ENCODE data around the gene ST8SIA6.

Gene ST8SIA6

DNA sequence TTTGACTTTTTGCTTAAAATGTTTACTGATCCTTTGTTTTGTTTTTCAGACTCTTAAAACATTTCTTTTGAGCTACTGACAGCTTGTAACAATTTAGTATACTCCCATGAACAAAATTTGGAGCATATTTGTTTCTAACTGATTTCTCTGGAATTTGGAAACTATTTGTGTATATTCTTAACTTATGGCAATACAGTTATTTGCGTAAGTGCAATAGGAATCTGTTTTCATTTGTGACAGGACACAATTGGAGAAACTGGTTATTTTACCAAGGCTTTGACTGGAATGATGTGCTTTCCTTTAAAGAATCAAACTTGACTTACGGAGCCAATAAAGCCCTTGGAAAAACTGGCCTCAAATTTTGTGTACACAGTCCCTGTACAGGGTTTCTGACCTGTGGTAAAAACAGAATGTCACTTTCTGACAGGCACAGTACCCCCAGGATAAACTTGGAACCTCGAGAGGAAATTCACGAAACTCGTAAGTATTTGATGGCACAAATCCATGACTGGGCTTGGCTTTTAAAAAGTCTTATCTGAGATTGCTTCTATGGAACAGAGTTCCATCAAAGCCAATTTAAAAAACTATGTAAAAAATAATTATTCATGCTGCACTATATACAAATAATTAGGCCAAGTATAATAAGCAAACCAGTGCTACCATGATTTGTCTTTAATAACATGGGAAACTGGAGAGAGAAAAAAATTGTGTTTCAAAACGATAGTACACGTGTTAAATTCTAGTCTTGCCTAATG lies 70.4 kb downstream of the ST8SIA6 start:
- DNase-seq: no peak

DNA sequence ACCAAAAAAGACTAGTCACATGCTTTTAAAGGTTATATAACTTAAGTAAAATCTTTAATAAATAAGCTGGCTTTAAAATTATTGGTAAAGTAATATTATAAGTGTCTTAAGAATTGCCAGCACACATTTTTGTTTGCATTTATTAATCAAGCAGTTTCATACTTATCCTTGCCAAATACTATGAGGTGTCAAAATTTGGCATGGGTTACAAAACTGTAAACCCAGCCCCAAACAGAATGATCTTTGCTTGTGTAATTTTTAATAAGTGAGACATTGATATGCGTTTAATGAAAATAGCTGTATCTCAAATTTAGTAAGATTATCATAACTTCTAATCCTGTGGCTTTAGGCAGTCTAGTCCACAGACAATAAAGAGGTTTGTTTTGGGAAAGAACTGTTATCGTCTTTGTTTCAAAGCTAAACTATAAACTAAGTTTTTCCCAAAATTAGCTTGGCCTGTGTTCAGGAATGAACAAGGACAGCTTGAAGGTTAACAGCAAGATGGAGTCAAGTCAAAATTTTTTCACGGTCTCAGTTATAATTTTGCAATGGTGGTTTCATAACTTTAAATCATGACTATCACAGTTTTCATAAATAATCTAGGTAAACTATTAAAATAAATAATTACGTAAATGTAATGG lies 72.8 kb downstream of the ST8SIA6 start:
- no peak for DNase-seq

DNA sequence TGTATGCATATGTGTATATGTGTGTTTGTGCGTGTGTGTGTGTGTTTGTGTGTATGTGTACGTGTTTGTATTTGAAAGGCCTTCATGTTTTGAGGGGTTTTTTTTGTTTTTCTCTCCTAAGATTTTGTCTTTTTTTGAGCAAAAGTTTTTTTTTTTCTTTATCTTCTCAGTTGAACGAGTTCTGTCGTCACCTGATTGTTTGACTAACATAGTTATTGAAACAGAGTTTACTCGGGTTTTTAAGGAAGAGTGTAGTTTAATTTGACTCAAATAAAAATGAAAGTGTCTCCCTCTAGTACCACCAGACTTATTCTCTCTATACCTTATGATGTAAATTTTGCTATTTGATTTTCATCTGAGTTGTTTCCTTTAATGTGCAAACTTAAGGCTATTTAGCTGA lies 73.5 kb downstream of the ST8SIA6 start:
- no peak for DNase-seq

DNA sequence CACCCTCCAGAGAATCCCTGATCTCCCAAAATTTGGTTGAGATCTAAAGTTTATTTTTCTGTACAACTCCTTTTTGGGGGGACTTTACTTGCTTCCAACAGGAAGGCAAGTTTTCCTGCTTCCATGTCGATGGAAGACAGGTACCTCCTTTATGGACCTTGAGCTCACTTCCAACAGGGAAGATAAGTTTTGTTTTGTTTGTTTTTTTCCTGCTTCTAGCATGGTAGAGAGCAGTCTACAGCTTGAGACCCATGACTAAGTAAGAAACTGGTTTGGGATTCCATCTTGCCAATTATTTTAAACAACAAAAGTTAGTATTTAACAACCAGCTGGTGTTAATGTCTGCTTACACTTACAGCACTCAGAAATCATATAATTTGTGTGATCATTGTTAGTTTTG lies 74.4 kb downstream of the ST8SIA6 start:
- DNase-seq: no peak

DNA sequence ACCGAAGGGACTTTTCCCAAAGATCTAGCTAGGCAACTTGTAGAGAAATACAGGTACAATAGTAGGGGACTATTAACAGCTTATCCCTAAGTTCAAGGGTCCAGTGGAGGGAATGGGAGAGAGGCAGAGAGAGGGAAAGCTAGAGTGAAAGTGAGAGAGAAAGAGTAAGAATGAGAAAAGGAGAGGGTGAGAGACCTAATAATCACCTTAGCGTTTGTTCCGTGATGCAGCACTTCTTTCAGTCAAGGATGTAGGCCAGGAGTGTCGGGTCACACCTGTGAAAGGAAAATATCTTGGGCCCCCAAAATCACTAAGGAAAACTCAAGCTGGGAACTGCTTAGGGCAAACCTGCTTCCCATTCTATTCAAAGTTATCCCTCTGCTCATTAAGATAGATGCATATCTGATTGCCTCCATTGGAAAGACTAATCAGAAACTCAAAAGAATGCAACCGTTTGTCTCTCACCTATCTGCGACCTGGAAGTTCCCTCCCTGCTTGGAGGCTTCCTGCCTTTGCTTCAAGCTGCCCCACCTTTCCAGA lies 75.2 kb downstream of the ST8SIA6 start:
- DNase-seq: no peak

DNA sequence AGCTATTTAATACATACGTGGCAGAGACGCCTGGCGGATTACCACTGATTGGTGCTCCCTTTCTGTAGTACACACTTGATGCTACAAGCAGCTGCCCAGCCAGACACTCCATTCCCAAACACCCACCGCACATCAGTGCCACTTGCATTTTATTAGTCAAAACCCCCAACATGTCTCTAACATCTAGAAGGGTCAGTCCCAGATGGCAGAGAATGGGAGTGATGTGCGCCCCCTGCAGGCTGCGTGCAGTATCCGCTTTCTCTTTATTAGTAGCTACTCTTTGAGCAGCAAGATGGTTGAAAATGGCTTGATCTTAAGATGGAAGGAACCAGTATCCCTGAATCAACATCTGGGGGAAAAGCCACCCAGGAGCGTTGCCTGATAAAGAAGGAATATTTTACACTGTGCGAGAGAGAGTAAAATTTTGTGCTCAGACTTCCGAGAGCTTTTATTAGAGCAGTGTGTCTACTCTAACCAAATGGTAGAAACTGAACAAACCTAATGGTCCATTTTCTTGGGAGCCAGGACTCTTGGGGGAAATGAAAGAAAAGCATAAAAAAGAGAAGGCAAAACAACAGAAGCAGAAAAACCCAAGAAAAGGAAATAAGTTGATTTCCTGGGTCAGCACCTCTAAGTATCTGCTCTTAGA lies 78.3 kb downstream of the ST8SIA6 start:
- DNase-seq: no peak

DNA sequence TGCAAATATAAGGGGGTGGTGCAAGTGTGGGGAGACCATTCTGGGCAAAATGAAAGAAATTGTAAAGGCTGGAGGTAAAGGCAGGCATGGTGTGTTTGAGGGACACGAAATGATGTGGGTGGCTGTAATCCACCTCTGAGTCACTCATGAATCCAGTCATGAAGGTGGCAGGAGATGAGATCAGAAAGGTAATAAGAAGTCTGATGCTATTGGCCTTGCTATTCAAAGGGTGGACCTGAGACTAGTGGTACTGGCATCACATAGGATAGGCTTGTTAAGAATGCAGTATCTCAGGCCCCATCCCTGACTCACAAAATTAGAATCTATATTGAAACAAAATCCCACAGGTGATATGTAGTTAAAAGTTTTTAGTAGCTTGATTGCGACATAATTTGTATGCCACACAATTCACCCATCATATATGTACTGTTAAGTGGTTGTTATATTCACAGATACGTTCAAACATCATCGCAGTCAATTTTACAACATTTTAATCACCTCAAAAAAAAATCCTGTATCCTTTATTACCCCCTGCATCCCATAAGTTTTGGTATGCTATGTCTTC lies 85.6 kb downstream of the ST8SIA6 start:
- DNase-seq: no peak

DNA sequence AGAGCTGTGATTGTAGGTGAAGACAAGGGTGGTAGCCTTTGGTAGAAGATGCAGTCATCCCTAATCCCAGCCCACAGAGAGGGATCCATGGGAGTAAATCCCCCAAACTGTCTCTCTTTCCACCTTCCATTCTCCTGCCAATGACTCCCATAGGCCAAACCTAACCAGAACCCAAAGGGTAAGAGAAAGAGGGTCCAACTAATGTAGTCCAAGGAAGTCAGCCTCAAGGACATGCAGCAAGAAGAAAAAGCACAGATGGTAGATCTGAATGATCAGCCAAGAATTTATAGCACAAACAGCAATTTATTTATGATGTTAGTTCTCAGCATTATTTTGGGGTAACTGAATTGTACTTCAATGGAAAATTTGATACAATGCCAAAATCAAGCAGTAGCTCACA lies 87.7 kb downstream of the ST8SIA6 start:
- no peak for DNase-seq

DNA sequence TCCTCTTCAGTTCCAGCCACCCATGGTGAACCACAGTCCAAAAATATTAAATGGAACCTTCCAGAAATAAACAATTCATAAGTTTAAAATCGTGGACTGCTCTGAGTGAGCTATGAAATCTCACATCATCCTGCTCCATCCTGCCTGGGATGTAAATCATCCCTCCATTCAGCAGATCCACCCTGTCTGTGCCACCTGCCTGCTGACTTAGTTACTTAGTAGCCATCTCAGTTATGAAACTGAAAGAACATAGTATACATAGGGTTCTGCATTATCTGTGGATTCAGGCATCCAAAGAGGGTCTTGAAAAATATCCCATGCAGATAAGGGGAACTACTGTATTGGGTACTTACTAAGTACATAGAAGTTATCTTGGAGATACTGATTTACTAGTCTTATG lies 89.0 kb downstream of the ST8SIA6 start:
- DNase-seq: no peak

DNA sequence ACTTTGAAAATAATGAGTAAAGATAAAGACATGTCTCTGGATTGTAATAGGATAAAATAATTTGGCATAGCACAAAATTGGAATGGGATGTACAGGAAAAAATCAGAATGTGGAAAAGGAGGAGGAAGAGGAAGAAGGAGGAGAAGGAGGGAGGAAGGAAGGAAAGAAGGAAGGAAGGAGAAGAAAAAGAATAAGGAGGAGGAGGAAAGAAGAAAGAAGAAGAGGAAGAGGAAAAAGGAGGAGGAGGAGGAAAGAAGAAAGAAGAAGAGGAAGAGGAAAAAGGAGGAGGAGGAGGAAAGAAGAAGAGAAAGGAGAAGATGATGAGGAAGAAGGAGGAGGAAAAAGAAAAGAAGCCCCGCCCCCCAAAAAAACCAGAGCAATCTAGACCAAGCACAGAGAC lies 95.9 kb downstream of the ST8SIA6 start:
- no peak for DNase-seq

DNA sequence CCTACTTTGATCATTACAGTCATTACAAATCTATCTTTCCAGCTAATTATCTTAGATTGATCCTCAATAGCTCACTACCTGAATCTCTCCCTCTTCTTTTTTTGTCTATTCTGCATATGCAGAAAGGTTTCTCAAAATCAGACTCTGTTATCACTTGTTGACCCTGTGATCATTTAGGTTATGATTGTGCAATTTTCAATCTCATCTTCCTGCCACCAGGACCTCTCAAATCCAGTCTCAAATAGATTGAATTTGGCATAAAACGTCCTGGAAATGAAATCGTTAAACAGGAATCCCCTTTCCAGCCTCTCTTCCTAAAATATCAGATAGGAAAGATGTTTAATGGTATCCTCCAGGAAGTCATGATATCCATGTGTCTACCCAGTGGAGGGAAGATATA lies 96.6 kb downstream of the ST8SIA6 start:
- DNase-seq: no peak

DNA sequence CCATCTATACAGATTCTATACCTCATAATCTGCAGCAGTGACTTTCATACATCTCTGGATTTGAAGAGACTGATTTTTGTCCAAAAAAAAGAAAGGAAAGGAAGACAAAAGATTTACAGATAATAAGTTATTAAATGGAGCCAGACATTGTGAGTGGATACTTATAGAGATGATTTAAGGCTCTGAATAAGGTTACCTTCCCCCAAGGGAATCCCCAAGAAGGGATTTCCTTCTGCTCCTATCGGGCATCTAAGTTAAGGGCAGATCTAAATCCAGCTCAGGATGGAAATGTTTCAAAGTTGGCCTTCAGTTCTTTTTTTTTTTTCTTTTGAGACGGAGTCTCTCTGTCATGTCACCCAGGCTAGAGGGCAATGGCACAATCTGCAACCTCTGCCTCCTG lies 97.6 kb downstream of the ST8SIA6 start:
- no peak for DNase-seq

DNA sequence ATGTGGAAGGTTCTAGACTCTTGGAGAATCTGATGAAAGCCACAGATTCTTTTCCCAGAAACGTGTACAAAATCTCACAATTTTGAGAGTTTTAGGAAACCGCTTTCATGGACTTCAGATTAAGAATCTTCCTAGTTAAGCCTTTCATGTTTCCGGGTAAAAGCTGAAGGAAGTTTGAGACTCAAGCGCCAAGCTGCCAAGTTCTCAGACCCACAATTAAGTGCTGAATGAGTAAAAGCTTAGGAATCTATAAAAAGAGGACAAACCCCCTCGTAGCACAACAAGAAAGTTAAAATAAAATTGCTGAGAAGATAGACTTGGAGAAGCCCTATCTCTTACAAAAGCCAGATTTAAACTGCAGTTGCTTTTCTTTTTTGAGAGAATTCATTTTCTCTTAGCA lies 99.6 kb downstream of the ST8SIA6 start:
- no peak for DNase-seq

DNA sequence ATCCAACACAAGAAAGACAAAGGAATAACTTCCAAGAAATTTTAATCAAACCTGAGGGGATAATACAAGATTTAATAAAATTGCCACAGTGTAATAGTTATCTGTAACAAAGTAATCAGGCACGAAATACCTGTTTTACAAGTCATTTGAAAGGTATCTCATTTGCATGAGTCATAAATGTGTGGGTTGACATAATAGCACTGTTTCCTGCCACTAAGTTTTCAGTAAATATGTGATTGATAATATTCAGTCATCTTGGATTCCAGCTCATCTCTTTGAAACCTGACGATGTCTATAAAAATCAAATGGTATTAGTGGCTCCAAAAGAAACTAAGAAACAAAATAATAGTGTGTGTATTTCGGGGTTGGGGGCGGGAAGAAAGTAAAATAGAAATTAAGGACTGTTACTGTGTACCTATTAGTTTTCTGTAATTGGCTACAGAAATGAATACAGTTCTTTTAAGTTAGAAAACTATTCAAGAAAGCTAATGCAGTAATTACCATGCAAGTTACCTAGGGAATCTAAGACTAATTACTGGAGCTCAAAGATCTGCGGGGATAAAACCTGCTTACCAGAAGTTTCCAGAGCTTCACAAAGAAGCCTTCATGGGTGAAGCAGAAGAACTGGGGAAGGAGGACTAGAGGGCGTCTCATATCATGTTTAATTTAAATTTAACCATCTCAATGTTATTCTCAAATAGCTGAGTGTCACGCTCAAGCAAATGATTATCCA lies 100.7 kb downstream of the ST8SIA6 start:
- DNase-seq: no peak

DNA sequence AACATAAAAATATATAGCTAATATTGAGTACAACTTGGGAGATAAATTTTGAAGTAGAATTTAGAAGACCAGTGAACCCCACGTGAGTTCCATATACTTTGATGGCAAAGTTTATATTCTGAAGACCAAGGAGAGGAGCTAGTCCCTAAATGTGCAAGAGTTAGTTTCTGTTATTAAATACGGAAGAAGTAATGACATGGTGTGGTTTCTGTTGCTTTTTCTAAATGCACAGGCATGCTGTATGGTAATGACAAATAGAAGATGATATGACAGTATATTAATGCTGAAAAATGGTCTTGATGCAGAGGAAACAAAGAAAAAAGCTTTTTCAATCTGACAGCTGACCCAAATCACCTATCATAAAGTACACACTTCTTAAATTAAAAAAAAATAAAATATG lies 101.8 kb downstream of the ST8SIA6 start:
- no peak for DNase-seq

DNA sequence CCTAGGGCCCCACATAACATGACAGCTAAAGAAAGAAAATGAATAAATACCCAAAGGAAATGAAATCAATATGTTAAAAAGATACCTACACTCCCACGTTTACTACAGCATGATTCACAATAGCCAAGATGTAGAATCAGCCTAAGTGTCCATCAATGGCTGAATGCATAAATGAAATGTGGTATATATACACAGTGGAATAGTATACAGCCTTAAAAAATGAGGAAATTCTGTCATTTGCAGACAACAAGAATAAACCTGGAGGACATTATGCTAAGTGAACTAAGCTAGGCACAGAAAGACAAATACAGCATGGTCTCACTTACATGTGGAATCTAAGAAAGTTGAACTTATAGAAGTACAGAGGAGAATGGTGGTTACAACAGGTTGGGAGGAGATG lies 102.9 kb downstream of the ST8SIA6 start:
- no peak for DNase-seq

DNA sequence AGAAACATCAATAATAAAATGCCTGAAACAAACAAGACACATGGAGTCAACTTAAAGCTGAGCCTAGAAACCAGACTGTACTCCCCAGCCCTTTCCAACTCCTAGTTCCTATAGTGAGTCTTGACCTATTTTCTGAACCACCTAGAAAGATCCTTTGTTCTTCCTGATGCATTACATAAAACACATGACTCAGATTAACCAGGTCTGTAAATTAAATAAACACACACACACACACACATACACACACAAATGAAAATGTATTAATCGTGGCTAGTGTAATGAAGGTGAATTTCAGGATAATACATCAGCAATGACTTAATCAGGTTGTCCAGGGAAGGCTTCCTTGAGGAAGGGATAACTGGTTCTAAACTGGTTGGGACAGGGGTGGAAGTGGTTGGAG lies 104.7 kb downstream of the ST8SIA6 start:
- DNase-seq: no peak

DNA sequence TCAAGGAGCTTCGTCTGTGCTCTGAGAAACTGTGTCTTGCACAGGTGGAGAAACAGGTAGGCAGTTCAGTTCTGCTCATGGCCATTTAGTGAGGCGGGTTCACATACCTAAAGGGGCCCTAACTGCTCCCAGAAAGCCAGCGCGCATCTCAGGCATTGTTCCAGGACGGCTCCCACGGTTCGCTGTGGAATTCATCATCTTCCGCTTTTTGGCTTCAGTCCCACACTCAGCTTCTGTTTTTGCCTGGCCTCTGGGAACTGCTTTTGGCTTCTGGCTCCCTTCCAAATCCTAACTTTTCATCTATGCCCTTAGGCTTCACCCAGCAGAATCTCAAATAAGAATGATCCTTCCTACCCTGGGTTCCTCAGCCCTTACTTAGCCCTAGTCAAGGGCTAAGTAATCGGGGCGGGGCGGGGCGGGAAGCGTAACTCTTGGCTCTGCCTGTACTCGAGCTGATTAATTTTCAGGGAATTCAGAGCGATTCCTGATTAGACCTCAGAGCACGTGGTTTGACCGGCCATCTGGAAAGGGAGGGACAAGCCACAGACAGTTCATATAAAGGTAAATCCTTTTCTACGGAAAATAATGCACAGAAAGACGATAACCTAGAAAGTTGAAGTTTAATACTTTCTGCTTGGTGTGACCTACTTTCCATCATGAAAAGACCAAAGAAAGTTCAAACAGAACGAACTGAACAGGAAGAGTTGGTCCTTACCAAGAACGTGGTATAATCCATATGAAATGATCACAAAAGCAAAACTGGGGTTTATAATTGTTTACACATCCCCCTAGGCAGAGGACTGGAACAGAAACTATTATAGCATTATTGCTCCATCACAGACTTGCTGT lies 105.7 kb downstream of the ST8SIA6 start:
- DNase-seq: no peak

DNA sequence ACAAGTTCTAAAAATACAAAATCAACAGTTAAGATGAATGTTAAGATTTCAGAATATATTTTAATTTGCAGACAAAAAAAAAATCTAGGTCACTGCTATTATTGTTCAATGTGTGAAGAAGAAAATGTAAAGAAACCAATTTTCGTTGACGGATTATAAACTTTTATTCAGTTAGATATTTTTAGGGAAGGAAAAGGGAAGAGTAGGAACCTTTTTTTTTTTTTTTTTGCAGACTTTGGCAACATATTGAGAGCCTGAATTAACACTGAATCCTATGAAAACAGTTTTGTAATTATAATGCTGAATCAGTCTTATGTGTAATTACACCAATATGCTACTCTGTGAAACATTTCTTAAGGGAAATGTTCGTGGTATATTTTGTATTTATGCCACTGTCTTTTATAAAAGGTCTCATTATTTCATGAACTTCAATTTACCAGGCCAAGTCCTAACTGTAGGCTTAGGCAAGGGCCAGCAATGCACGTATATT lies 106.3 kb downstream of the ST8SIA6 start:
- DNase-seq: no peak

DNA sequence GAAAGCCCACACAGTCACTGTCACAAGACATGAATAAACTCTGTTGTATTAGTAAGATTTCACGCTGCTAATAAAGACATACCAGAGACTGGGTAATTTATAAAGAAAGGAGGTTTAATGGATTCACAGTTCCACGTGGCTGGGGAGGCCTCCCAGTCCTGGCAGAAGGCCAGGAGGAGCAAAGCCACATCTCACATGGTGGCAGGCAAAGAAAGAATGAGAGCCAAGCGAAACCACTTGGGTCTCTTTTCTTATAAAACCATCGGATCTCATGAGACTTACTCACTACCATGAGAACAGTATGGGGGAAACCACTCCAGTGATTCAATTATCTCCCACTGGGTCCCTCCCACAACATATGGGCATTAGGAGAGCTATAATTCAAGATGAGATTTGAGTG lies 110.2 kb downstream of the ST8SIA6 start:
- DNase-seq: no peak

DNA sequence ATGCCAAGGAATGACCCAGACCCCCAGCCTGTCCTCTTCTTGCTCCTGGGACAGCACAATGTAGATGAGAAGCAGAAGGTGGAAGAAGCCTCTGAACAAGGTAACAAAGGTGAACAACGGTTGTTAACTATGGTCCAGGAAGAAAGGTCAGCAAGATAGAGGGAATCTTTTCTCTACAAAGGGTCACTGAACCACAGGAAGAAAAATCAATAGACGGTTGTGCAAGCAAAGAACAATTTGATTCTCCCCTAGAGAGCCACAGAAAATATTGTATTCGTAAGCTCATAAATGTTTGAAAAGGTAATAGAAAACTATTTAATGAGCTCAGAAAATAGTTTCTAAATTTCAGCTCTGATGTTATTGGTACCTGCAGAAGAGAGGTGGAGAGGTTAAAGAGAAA lies 111.3 kb downstream of the ST8SIA6 start:
- DNase-seq: no peak
